Measurements from ENCODE around the gene BCAM.
"Not testable (repeated sequence)": the region's sequence is repeated elsewhere in the genome, so short reads cannot be mapped to it uniquely, and the experiment has no call there.

The BCAM gene

GRCh38 chr19:44851427-44851826, 42.5 kb downstream of the BCAM start:
- no peak for DNase-seq

GRCh38 chr19:44855606-44856005, 46.7 kb downstream of the BCAM start:
- DNase-seq, result no peak

- peak; percentile 12 for DNase-seq
Observed at GRCh38 chr19:44856421-44857083, 47.6 kb downstream of the BCAM start.

- DNase-seq, result no peak
Observed at GRCh38 chr19:44857837-44858236, 48.9 kb downstream of the BCAM start.

- DNase-seq, result not testable (repeated sequence)
Observed at GRCh38 chr19:44861576-44861975, 52.7 kb downstream of the BCAM start.

- DNase-seq, result no peak
Observed at GRCh38 chr19:44863990-44864389, 55.1 kb downstream of the BCAM start.

- DNase-seq, result no peak
Observed at GRCh38 chr19:44865196-44865767, 56.4 kb downstream of the BCAM start.

GRCh38 chr19:44866664-44867063, 57.8 kb downstream of the BCAM start:
- DNase-seq, result peak; percentile 75

GRCh38 chr19:44867578-44867977, 58.7 kb downstream of the BCAM start:
- DNase-seq, result no peak

- DNase-seq, result no peak
Observed at GRCh38 chr19:44869733-44870470, 61.0 kb downstream of the BCAM start.

Data from hematopoietic multipotent progenitor cell treated with erythropoietin and hydrocortisone succinate and interleukin-3 and kit ligand, for 8 days (in vitro differentiated cells).